HCT116 (cell line): ENCODE results near the gene CDK14. TPM values are rescaled to one million over a fixed set of nuclear protein-coding genes. Genes with fewer than 3 reads are reported as not detected.

Source experiments
- ATAC-seq: fragments of 200-7000 bp; cut with Tn5 transposase; 2 replicates; pipeline ENCODE4 v1.9.1; 2020; ENCODE audit warnings: mild to moderate bottlenecking, moderate library complexity
- BruUV-seq: library from RNA; stranded (reverse); fragments of 400-500 nt; replicated peaks from 2 replicates; lab custom pipeline; 2021; lab: Mats Ljungman, UMichigan
- CTCF ChIA-PET: fragments of 300-600 bp; sonication (Branson Sonifier 250); formaldehyde crosslinking; loops from one replicate; lab custom pipeline; 2021; ENCODE audit warnings: antibody characterized with exemption; lab: Charles Lee
- POLR2A ChIA-PET: fragments of 300-600, 350-600 bp; sonication (Branson Sonifier 250); formaldehyde crosslinking; loops from one replicate; lab custom pipeline; 2021; ENCODE audit warnings: antibody characterized with exemption; lab: Charles Lee
- RAD21 ChIA-PET, 2 experiments: fragments of 300-600 bp; sonication (Branson Sonifier 250); formaldehyde crosslinking; loops; one replicate each; lab custom pipeline; 2023; ENCODE audit warnings: low total read pairs in 2 of 2; ENCODE audit not compliant: uncharacterized antibody in 2 of 2, unreplicated experiment in 2 of 2, low non-redundant PET in 1 of 2; lab: Charles Lee
- DNase-seq: peaks from one replicate; pipeline ENCODE4 v3.0.0-alpha.2; 2010; ENCODE audit warnings: low read depth, low spot score
- H2AFZ ChIP-seq: fragments of 200-600 bp; shearing (Covaris generic), sonication (generic); 2 replicates; pipeline ENCODE4 v1.6.1; 2017; ENCODE audit warnings: low read depth, mixed run types, mixed read lengths, antibody characterized with exemption, low read length; ENCODE audit not compliant: poor library complexity, severe bottlenecking
- H3K27ac ChIP-seq: 2 replicates; pipeline ENCODE4 v1.5.1; 2012; ENCODE audit warnings: low read depth, low read length
- H3K27me3 ChIP-seq: fragments of 200-600 bp; sonication (generic); 2 replicates; pipeline ENCODE4 v1.6.1; 2016; ENCODE audit warnings: mixed run types, low read length, mixed read lengths; ENCODE audit not compliant: insufficient read depth
- H3K36me3 ChIP-seq, 2 experiments: fragments of 200-500 bp in 1 of 2; fragments of 200-600 bp in 1 of 2; sonication (Bioruptor generic) in 1 of 2; sonication (generic) in 1 of 2; 2 replicates each; pipeline versions ENCODE4 v1.5.1 to v1.6.1; 2014 to 2016; ENCODE audit warnings: low read length in 2 of 2, inconsistent platforms in 1 of 2, mixed read lengths in 1 of 2, mixed run types in 1 of 2; ENCODE audit not compliant: insufficient read depth in 2 of 2, control insufficient read depth in 1 of 2
- H3K4me1 ChIP-seq, 2 experiments: fragments of 200-600 bp in 1 of 2; sonication (generic) in 1 of 2; 2 replicates each; pipeline versions ENCODE4 v1.5.1 to v1.6.1; 2012 to 2017; ENCODE audit warnings: low read length in 2 of 2, inconsistent platforms in 1 of 2, mild to moderate bottlenecking in 1 of 2, mixed read lengths in 1 of 2, mixed run types in 1 of 2, moderate library complexity in 1 of 2; ENCODE audit not compliant: insufficient read depth in 2 of 2, control insufficient read depth in 1 of 2
- H3K4me2 ChIP-seq: fragments of 200-600 bp; sonication (generic); 2 replicates; pipeline ENCODE4 v1.6.1; 2017; ENCODE audit warnings: mixed run types, low read length, mixed read lengths
- H3K4me3 ChIP-seq, 2 experiments: fragments of 200-600 bp in 1 of 2; sonication (generic) in 1 of 2; replicated peaks in 1 of 2; 2 replicates each; pipeline ENCODE4 v1.5.1; 2011 to 2016; ENCODE audit warnings: low read length in 2 of 2, control low read depth in 1 of 2, low read depth in 1 of 2, mild to moderate bottlenecking in 1 of 2, mixed read lengths in 1 of 2, mixed run types in 1 of 2
- H3K79me2 ChIP-seq: fragments of 200-600 bp; sonication (generic); 2 replicates; pipeline ENCODE4 v1.6.1; 2017; ENCODE audit warnings: mild to moderate bottlenecking, mixed run types, low read length, moderate library complexity, mixed read lengths; ENCODE audit not compliant: insufficient read depth
- H3K9ac ChIP-seq: fragments of 200-600 bp; sonication (generic); 2 replicates; pipeline ENCODE4 v1.6.1; 2016; ENCODE audit warnings: low read length, mixed read lengths
- H3K9me2 ChIP-seq: fragments of 200-600 bp; sonication (generic), shearing (Covaris generic); 2 replicates; pipeline ENCODE4 v1.6.1; 2017; ENCODE audit warnings: mixed run types, mild to moderate bottlenecking, moderate library complexity; ENCODE audit not compliant: insufficient read depth
- H3K9me3 ChIP-seq, 2 experiments: fragments of 200-500 bp in 1 of 2; fragments of 200-600 bp in 1 of 2; sonication (Bioruptor generic) in 1 of 2; sonication (generic) in 1 of 2; 2 replicates each; pipeline ENCODE4 v1.6.1; 2014 to 2017; ENCODE audit warnings: low read length in 2 of 2, mixed read lengths in 2 of 2, inconsistent platforms in 1 of 2, low read depth in 1 of 2, mild to moderate bottlenecking in 1 of 2, mixed run types in 1 of 2, moderate library complexity in 1 of 2; ENCODE audit not compliant: control insufficient read depth in 1 of 2, insufficient read depth in 1 of 2
- H4K20me1 ChIP-seq: fragments of 200-600 bp; sonication (generic), shearing (Covaris generic); 2 replicates; pipeline ENCODE4 v1.6.1; 2017; ENCODE audit warnings: mixed run types, mild to moderate bottlenecking, moderate library complexity; ENCODE audit not compliant: insufficient read depth
- ATF3 ChIP-seq: IDR thresholded peaks from 2 replicates; pipeline ENCODE4 v1.6.1; 2012
- CEBPB ChIP-seq: IDR thresholded peaks from 2 replicates; pipeline ENCODE4 v1.6.1; 2012; ENCODE audit warnings: low read depth
- EZH2 ChIP-seq: fragments of 200-600 bp; sonication (generic); IDR thresholded peaks from 2 replicates; pipeline ENCODE4 v1.6.1; 2017; ENCODE audit warnings: antibody characterized with exemption, mixed run types
- MAX ChIP-seq: IDR thresholded peaks from 2 replicates; pipeline ENCODE4 v1.6.1; 2012
- POLR2AphosphoS5 ChIP-seq: IDR thresholded peaks from 2 replicates; pipeline ENCODE4 v1.6.1; 2011; ENCODE audit warnings: mild to moderate bottlenecking, low read depth, low read length, moderate library complexity
- REST ChIP-seq: IDR thresholded peaks from 2 replicates; pipeline ENCODE4 v1.6.1; 2012; ENCODE audit warnings: low read depth
- TCF7L2 ChIP-seq: IDR thresholded peaks from 2 replicates; pipeline ENCODE4 v1.7.0; 2011; ENCODE audit warnings: borderline replicate concordance, inconsistent platforms; ENCODE audit not compliant: insufficient read depth, insufficient read length; ENCODE audit errors: extremely low read depth
- YY1 ChIP-seq: IDR thresholded peaks from 2 replicates; pipeline ENCODE4 v1.6.1; 2011; ENCODE audit warnings: low read length, low read depth, moderate library complexity, mild to moderate bottlenecking; ENCODE audit not compliant: insufficient replicate concordance; ENCODE audit errors: extremely low read depth
- intact Hi-C: fragments of 100-400 bp; cut with micrococcal nuclease; formaldehyde crosslinking; loops from 2 replicates; pipeline ENCODE4 v1.10.0; 2022
- total RNA-seq: library from RNA; stranded (reverse); gene quantifications from one replicate; pipeline ENCODE4 v1.2.1, GENCODE V29; 2021; ENCODE audit not compliant: unreplicated experiment

The CDK14 gene
- total RNA-seq, 1 experiment from 2014 or later: 10.2 TPM

GRCh38 chr7:90988996-90989765 is 393.1 kb downstream of the CDK14 start:
- DNase-seq (no peak), ATAC-seq (no peak)
- BruUV-seq: no TSS peak
- RAD21 ChIA-PET: no interaction called here
- POLR2A ChIA-PET: no interaction called here
- Histone ChIP-seq H3K36me3 (no peaks in the 10 kb centered on the region), H3K9me2 (no peaks in the 10 kb centered on the region), H2AFZ (no peak overlapping the region), H3K4me3 (no peak overlapping the region), H3K4me2 (no peak overlapping the region), H3K27ac (no peak overlapping the region), H3K79me2 (no peaks in the 10 kb centered on the region), H3K9me3 (no peaks in the 10 kb centered on the region), H3K9ac (no peak overlapping the region), H4K20me1 (no peaks in the 10 kb centered on the region), H3K27me3 (no peaks in the 10 kb centered on the region), H3K4me1 (no peaks in the 10 kb centered on the region)
- CTCF ChIA-PET: no interaction called here
- TF ChIP-seq EZH2: no peak
- intact Hi-C loops: no loop called here

- Histone ChIP-seq H3K4me2 (no peak overlapping the region), H3K9me3 (no peaks in the 10 kb centered on the region), H3K27ac (no peak overlapping the region), H3K4me1 (no peaks in the 10 kb centered on the region), H3K4me3 (no peak overlapping the region), H4K20me1 (no peaks in the 10 kb centered on the region), H3K36me3 (no peaks in the 10 kb centered on the region), H3K9ac (no peak overlapping the region), H3K27me3 (no peaks in the 10 kb centered on the region), H2AFZ (no peak overlapping the region), H3K9me2 (no peaks in the 10 kb centered on the region), H3K79me2 (no peaks in the 10 kb centered on the region)
- RAD21 ChIA-PET: no interaction called here
- BruUV-seq: no TSS peak
- intact Hi-C loops: no loop called here
- TF ChIP-seq CEBPB: no peak
- no peak for TF ChIP-seq YY1
- no peak for TF ChIP-seq REST
- no peak for TF ChIP-seq POLR2AphosphoS5
- no peak for TF ChIP-seq TCF7L2
- no peak for TF ChIP-seq ATF3
- no peak for TF ChIP-seq MAX
- DNase-seq (no peak), ATAC-seq (no peak)
- POLR2A ChIA-PET: no interaction called here
- CTCF ChIA-PET: no interaction called here
Observed at GRCh38 chr7:90994121-90994520, 398.0 kb downstream of the CDK14 start.
